ENCODE data around the gene JARID2. TPM values are rescaled to one million over a fixed set of nuclear protein-coding genes. Genes with fewer than 3 reads are reported as not detected.
"Not testable (repeated sequence)": the region's sequence is repeated elsewhere in the genome, so short reads cannot be mapped to it uniquely, and the experiment has no call there.

Gene JARID2
- total and polyA plus RNA-seq, 3 donors from 2014 or later: 36.1 to 60.8 (median 53.7) TPM

DNA sequence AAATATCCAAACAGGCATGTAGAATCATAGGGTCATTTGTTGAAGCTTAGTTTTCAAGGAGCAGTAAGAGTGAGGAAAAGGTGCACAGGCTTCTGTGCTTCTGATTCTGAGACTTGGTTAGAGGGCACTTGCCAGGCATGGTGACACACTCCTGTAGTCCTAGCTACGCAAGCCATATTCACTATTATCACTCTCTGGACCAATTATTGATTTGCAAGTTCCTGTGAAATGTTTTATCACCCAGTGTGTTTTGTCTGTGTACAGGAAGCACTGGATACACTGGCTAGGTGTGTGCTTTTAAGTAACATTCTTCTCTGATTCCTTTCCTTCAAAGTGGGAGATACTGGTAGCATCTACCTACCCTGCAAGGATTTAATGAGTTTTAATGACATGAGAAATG is 76.3 kb downstream of the JARID2 start:
- Histone ChIP-seq H3K9me3 (no peaks in the 10 kb centered on the region), H3K36me3 (ENCODE audit: low read depth, missing control alignments) (no peaks in the 10 kb centered on the region), H3K27ac (no peak overlapping the region), H3K27me3 (no peaks in the 10 kb centered on the region), H3K4me1 (peaks cover 25% of the 10 kb centered on the region), H3K4me3 (no peak overlapping the region)
- intact Hi-C loops (cut with DNase I; ENCODE audit: low total_unique reads): no loop called here
- no peak for DNase-seq
- TF ChIP-seq, protein P1, sequence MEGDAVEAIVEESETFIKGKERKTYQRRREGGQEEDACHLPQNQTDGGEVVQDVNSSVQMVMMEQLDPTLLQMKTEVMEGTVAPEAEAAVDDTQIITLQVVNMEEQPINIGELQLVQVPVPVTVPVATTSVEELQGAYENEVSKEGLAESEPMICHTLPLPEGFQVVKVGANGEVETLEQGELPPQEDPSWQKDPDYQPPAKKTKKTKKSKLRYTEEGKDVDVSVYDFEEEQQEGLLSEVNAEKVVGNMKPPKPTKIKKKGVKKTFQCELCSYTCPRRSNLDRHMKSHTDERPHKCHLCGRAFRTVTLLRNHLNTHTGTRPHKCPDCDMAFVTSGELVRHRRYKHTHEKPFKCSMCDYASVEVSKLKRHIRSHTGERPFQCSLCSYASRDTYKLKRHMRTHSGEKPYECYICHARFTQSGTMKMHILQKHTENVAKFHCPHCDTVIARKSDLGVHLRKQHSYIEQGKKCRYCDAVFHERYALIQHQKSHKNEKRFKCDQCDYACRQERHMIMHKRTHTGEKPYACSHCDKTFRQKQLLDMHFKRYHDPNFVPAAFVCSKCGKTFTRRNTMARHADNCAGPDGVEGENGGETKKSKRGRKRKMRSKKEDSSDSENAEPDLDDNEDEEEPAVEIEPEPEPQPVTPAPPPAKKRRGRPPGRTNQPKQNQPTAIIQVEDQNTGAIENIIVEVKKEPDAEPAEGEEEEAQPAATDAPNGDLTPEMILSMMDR (IDR thresholded peaks at IDR 0.05): no peak
- no peak for TF ChIP-seq POLR2A (IDR thresholded peaks at IDR 0.05)
- 84 to 100% methylated on average over 1 of the region's 1 CpG for WGBS, 2 donors

DNA sequence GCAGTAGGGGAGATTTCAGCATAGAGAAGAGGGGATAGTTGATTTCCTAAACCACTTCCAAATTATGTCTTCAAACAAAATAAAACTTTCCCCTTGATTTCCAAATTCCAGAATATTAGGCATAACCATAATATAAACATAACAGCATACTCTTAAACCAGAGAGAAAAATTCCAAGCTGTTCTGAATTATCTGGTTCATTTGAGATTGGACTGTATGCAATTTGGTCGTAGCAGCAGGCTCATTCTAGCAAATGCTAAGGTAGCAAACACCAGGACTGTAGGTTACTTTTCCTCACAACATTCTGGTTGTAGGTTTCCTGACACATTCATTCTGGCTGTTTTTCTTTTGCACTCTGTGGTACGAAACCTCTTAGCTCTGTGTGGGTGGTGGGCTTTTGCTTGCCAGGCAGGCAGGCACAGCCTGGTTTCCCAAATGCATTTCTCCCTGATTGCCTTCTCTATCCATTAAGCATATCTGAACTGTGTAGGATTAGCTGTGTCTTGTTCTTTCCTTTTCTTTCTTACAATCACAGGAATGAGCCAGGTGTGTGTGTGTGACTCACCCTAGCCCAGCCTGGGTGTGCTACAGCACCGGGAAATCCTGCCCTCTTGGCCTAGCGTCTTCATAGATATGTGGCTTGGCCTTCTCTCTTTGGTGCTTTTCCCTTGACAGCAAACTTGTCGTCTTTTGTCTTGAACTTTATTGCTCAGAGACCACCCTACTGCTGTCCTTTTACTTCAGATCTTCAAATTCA is 77.1 kb downstream of the JARID2 start:
- Histone ChIP-seq H3K36me3 (ENCODE audit: low read depth, missing control alignments) (no peaks in the 10 kb centered on the region), H3K4me3 (no peak overlapping the region), H3K27ac (no peak overlapping the region), H3K27me3 (no peaks in the 10 kb centered on the region), H3K9me3 (no peaks in the 10 kb centered on the region), H3K4me1 (peaks cover 30% of the 10 kb centered on the region)
- TF ChIP-seq, protein P1 (IDR thresholded peaks at IDR 0.05): no peak
- no peak for TF ChIP-seq POLR2A (IDR thresholded peaks at IDR 0.05)
- WGBS, 2 donors: 71 to 74% methylated on average over 5 of the region's 5 CpGs
- no peak for DNase-seq
- intact Hi-C loops (cut with DNase I; ENCODE audit: low total_unique reads): no loop called here

DNA sequence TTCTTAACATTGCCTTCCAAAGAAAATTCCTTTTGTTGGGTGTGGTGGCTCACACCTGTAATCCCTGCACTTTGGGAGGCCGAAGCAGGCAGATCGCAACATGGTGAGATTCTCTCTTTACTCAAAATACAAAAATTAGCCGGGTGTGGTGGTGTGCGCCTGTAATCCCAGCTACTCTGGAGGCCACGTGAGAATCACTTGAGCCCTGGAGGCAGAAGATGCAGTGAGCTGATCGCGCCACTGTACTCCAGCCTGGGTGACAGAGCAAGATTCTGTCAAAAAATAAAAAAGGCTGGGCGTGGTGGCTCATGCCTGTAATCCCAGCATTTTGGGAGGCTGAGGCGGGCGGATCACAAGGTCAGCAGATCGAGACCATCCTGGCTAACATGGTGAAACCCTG is 77.7 kb downstream of the JARID2 start:
- DNase-seq; H3K4me3 ChIP-seq; intact Hi-C loops (cut with DNase I; ENCODE audit: low total_unique reads); H3K27ac ChIP-seq; H3K27me3 ChIP-seq; H3K9me3 ChIP-seq; H3K36me3 ChIP-seq (ENCODE audit: low read depth, missing control alignments): not testable (repeated sequence)
- 94 to 96% methylated on average over 10 to 11 of the region's 11 CpGs for WGBS, 2 donors
- H3K4me1 ChIP-seq: peaks cover 24% of the 10 kb centered on the region

DNA sequence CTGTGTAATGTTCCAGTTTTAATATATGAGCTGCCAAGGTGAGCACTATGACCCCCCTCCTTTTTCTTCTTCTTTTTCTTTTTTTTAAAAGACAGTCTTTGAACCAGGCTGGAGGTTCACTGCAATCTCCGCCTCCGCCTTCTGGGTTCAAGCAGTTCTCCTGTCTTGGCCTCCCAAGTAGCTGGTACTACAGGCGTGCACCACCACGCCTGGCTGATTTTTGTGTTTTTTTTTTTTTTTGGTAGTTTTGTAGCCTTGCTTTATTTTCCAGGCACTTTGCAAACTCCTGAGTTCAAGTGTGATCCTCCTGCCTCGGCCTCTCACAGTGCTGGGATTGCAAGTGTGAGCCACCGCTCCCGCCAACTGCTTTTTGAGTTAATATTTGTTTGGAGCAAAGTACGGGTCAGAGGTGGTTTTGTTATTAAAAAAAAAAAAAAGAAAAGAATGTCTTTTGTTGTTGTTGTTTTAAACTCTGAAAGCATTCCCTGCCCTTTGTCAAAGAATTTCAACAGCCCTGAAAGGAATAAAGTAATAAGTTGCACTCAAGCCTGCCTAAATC is 78.6 kb downstream of the JARID2 start:
- Histone ChIP-seq H3K27me3 (no peaks in the 10 kb centered on the region), H3K4me1 (peaks cover 20% of the 10 kb centered on the region), H3K9me3 (no peaks in the 10 kb centered on the region), H3K27ac (no peak overlapping the region), H3K4me3 (no peak overlapping the region), H3K36me3 (ENCODE audit: low read depth, missing control alignments) (no peaks in the 10 kb centered on the region)
- DNase-seq: no peak
- no peak for TF ChIP-seq POLR2A (IDR thresholded peaks at IDR 0.05)
- TF ChIP-seq, protein P1 (IDR thresholded peaks at IDR 0.05): no peak
- intact Hi-C loops (cut with DNase I; ENCODE audit: low total_unique reads): no loop called here
- 82 to 87% methylated on average over 8 of the region's 8 CpGs for WGBS, 2 donors

DNA sequence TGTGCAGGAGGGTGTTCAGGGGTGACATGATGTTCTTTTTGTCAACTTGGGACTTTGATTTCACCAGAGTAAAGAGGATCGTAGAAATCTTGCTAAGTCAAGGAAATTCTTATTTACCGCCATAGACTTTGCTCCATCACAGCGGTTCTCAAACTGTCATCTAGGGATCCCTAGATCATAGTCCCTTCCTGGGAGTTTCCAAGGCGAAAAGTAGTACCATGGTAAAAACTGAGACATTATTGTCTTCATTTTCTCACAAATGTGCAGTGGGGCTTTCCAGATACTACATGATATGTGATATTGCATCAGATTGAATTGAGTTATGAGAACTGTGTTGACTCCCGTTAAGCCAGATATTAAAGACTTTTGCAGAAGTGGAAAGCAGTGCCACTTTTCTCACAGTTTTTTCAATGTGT is 79.7 kb downstream of the JARID2 start:
- Histone ChIP-seq H3K36me3 (ENCODE audit: low read depth, missing control alignments) (no peaks in the 10 kb centered on the region), H3K27ac (no peak overlapping the region), H3K4me3 (no peak overlapping the region), H3K27me3 (no peaks in the 10 kb centered on the region), H3K9me3 (no peaks in the 10 kb centered on the region), H3K4me1 (peaks cover 29% of the 10 kb centered on the region)
- intact Hi-C loops (cut with DNase I; ENCODE audit: low total_unique reads): no loop called here
- 79 to 84% methylated on average over 5 of the region's 5 CpGs for WGBS, 2 donors
- no peak for DNase-seq
- TF ChIP-seq, protein P1 (IDR thresholded peaks at IDR 0.05): no peak
- TF ChIP-seq POLR2A (IDR thresholded peaks at IDR 0.05): no peak

All from testis (tissue), 3 donors.